HepG2 (cell line): Measurements from ENCODE around the gene ANKRD55. TPM values are rescaled to one million over a fixed set of nuclear protein-coding genes. Genes with fewer than 3 reads are reported as not detected.

Experiments used
- CSRNP2 ChIP-seq: sonication (generic); formaldehyde crosslinking; conservative IDR thresholded peaks from 2 replicates; pipeline ENCODE4 v1.8.0; 2022; ENCODE audit warnings: low read depth, missing genetic modification reagents
- ETS1 ChIP-seq: sonication (generic); formaldehyde crosslinking; IDR thresholded peaks from 2 replicates; pipeline ENCODE4 v1.4.0; 2020; ENCODE audit warnings: missing genetic modification reagents
- GATAD2A ChIP-seq: IDR thresholded peaks from 2 replicates; pipeline ENCODE4 v1.6.1; 2016
- NAIF1 ChIP-seq: sonication (generic); formaldehyde crosslinking; IDR thresholded peaks from 2 replicates; pipeline ENCODE4 v1.5.0; 2020; ENCODE audit warnings: mild to moderate bottlenecking, missing genetic modification reagents, borderline replicate concordance
- RFX1 ChIP-seq: fragments of 450-650 bp; IDR thresholded peaks from 2 replicates; pipeline ENCODE4 v1.6.1; 2017
- UBTF ChIP-seq: sonication (generic); formaldehyde crosslinking; IDR thresholded peaks from 2 replicates; pipeline ENCODE4 v1.4.0; 2020; ENCODE audit warnings: mild to moderate bottlenecking, missing genetic modification reagents
- ZBTB40 ChIP-seq, 2 experiments: fragments of 450-650 bp in 1 of 2; sonication (generic) in 1 of 2; formaldehyde crosslinking in 1 of 2; IDR thresholded peaks; 2 replicates each; pipeline versions ENCODE4 v1.6.1 to v1.8.0; 2016 to 2022; ENCODE audit warnings: antibody characterized with exemption in 1 of 2, mild to moderate bottlenecking in 1 of 2, missing genetic modification reagents in 1 of 2
- ZGPAT ChIP-seq: IDR thresholded peaks from 2 replicates; pipeline ENCODE4 v1.6.1; 2016; ENCODE audit warnings: mild to moderate bottlenecking
- ZKSCAN1 ChIP-seq: fragments of 150-350 bp; IDR thresholded peaks from 2 replicates; pipeline ENCODE4 v1.6.1; 2014; ENCODE audit warnings: low read length
- ZMYM3 ChIP-seq: sonication (generic); formaldehyde crosslinking; IDR thresholded peaks from 2 replicates; pipeline ENCODE4 v1.5.1; 2020; ENCODE audit warnings: mild to moderate bottlenecking, missing genetic modification reagents
- ZNF264 ChIP-seq: sonication (generic); formaldehyde crosslinking; IDR thresholded peaks from 2 replicates; pipeline ENCODE4 v1.4.0; 2020; ENCODE audit warnings: missing genetic modification reagents
- ZNF292 ChIP-seq: sonication (generic); formaldehyde crosslinking; IDR thresholded peaks from 2 replicates; pipeline ENCODE4 v1.8.1; 2022; ENCODE audit warnings: mild to moderate bottlenecking, low read depth, missing genetic modification reagents, borderline replicate concordance
- ZSCAN12 ChIP-seq: sonication (generic); formaldehyde crosslinking; IDR thresholded peaks from 2 replicates; pipeline ENCODE4 v1.9.0; 2021; ENCODE audit warnings: mild to moderate bottlenecking, missing genetic modification reagents
- polyA plus RNA-seq, 8 experiments: library from polyadenylated mRNA; depleted of rRNA in 3 of 8; stranded (reverse) in 7 of 8; unstranded in 1 of 8; fragments of >200 nt; fragmentation: Illumina TruSeq in 4 of 8; extraction: Trizol in 4 of 8; gene quantifications; 2 replicates each; pipeline versions ENCODE4 v1.2.1 to v1.2.3, GENCODE V29; 2011 to 2016; ENCODE audit warnings: low read depth in 4 of 8, missing spikeins in 1 of 8, mixed read lengths in 1 of 8; ENCODE audit not compliant: insufficient read depth in 1 of 8
- total RNA-seq, 5 experiments: library from RNA; depleted of rRNA; stranded (reverse); fragments of >200 nt; fragmentation: Illumina TruSeq; extraction: Trizol; gene quantifications; 2 replicates each; pipeline ENCODE4 v1.2.3, GENCODE V29; 2016; ENCODE audit warnings: low read depth in 1 of 5

ANKRD55 gene
- total and polyA plus RNA-seq, 2 of the 13 experiments (the other 11 are each of a cell fraction or from before 2014, with no cell fraction given) = 0.11 to 0.28 TPM

GRCh38 chr5:56123531-56124243, 109.4 kb downstream of the ANKRD55 start (continued):
- TF ChIP-seq ZGPAT (CRISPR knock-in tag) (peak; percentile 94), RFX1 (no peak), ZNF292 (CRISPR knock-in tag) (peak; percentile 93; the same call in 1 of the 2 replicates), ETS1 (CRISPR knock-in tag) (no peak), ZMYM3 (CRISPR knock-in tag) (peak; percentile 84), UBTF (CRISPR knock-in tag) (0 out of 2 replicates have a peak, but pooled peaks have one; percentile 36), GATAD2A (peak; percentile 98), NAIF1 (no peak), CSRNP2 (no peak), ZNF264 (CRISPR knock-in tag) (0 out of 2 replicates have a peak, but pooled peaks have one; percentile 49), ZBTB40 (IDR thresholded peaks at IDR 0.05) (no peak), ZBTB40 (CRISPR knock-in tag; IDR thresholded peaks at IDR 0.05) (peak; percentile 35; the same call in 1 of the 2 replicates), ZKSCAN1 (no peak; the same call in 1 of the 2 replicates), ZSCAN12 (CRISPR knock-in tag) (no peak)
